ENCODE data around the gene ITIH2.
A peak's percentile ranks its signal among the peaks of the same experiment; 100 is the strongest.
"Not testable (repeated sequence)": the region's sequence is repeated elsewhere in the genome, so short reads cannot be mapped to it uniquely, and the experiment has no call there.

The ITIH2 gene

GRCh38 chr10:7744307-7744706, 41.2 kb downstream of the ITIH2 start:
- no peak for DNase-seq (ENCODE audit: low spot score)

GRCh38 chr10:7748637-7749036, 45.5 kb downstream of the ITIH2 start:
- not testable (repeated sequence) for DNase-seq (ENCODE audit: low spot score)

- no peak for DNase-seq (ENCODE audit: low spot score)
Observed at GRCh38 chr10:7750222-7750621, 47.1 kb downstream of the ITIH2 start.

GRCh38 chr10:7752251-7752650, 49.1 kb downstream of the ITIH2 start:
- no peak for DNase-seq (ENCODE audit: low spot score)

GRCh38 chr10:7755103-7755502, 52.0 kb downstream of the ITIH2 start:
- no peak for DNase-seq (ENCODE audit: low spot score)

GRCh38 chr10:7756360-7756992, 53.4 kb downstream of the ITIH2 start:
- peak; percentile 63 for DNase-seq (ENCODE audit: low spot score)

- no peak for DNase-seq (ENCODE audit: low spot score)
Observed at GRCh38 chr10:7763929-7764328, 60.8 kb downstream of the ITIH2 start.

GRCh38 chr10:7766241-7766640, 63.1 kb downstream of the ITIH2 start:
- DNase-seq (ENCODE audit: low spot score), result no peak

- DNase-seq (ENCODE audit: low spot score), result no peak
Observed at GRCh38 chr10:7767209-7767608, 64.1 kb downstream of the ITIH2 start.

- no peak for DNase-seq (ENCODE audit: low spot score)
Observed at GRCh38 chr10:7768417-7768816, 65.3 kb downstream of the ITIH2 start.

- peak; percentile 60 for DNase-seq (ENCODE audit: low spot score)
Observed at GRCh38 chr10:7773845-7774801, 71.0 kb downstream of the ITIH2 start.

- no peak for DNase-seq (ENCODE audit: low spot score)
Observed at GRCh38 chr10:7776777-7777176, 73.7 kb downstream of the ITIH2 start.

GRCh38 chr10:7782194-7782593, 79.1 kb downstream of the ITIH2 start:
- DNase-seq (ENCODE audit: low spot score), result not testable (repeated sequence)

GRCh38 chr10:7786430-7786829, 83.3 kb downstream of the ITIH2 start:
- peak; percentile 26 for DNase-seq (ENCODE audit: low spot score)

- peak; percentile 27 for DNase-seq (ENCODE audit: low spot score)
Observed at GRCh38 chr10:7787150-7787856, 84.2 kb downstream of the ITIH2 start.

- peak; percentile 97 for DNase-seq (ENCODE audit: low spot score)
Observed at GRCh38 chr10:7787857-7788638, 84.9 kb downstream of the ITIH2 start, which contains the start of the genes ATP5F1C and KIN. TSS of gene ATP5F1C (plus strand) at chr10:7788177. CDS start at chr10:7788208, 31 bp downstream. TSS of gene KIN (minus strand) at chr10:7787993. CDS start at chr10:7787933, 60 bp downstream.

- peak; percentile 57 for DNase-seq (ENCODE audit: low spot score)
Observed at GRCh38 chr10:7788639-7789286, 85.6 kb downstream of the ITIH2 start.

- DNase-seq (ENCODE audit: low spot score), result no peak
Observed at GRCh38 chr10:7789390-7789789, 86.3 kb downstream of the ITIH2 start.

GRCh38 chr10:7792541-7792940, 89.4 kb downstream of the ITIH2 start:
- DNase-seq (ENCODE audit: low spot score), result no peak

GRCh38 chr10:7794251-7795026, 91.3 kb downstream of the ITIH2 start:
- no peak for DNase-seq (ENCODE audit: low spot score)

All from NAMALWA (cell line).